Measurements from ENCODE around the gene PCYT1B.

Gene PCYT1B

DNA sequence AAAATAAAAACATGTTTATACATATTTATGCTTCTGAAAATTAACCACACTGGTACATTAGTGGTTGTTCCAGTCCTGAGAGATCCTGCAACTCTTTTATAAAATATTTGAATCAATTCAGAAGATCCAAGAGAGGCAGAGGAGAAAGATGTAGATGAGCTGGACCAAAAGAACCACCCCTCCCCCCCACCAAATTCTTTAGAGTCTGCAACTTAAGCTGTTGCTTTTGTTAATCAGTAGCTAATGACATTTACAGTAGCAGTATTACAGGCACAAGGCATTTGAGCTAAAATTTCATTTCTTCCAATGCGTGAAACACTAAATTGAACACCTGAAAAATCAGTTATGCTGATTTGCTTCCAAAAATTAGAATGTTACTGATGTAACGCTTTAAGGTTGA lies 120.5 kb downstream of the PCYT1B start:
- no peak for DNase-seq (ENCODE audit: low spot score)

DNA sequence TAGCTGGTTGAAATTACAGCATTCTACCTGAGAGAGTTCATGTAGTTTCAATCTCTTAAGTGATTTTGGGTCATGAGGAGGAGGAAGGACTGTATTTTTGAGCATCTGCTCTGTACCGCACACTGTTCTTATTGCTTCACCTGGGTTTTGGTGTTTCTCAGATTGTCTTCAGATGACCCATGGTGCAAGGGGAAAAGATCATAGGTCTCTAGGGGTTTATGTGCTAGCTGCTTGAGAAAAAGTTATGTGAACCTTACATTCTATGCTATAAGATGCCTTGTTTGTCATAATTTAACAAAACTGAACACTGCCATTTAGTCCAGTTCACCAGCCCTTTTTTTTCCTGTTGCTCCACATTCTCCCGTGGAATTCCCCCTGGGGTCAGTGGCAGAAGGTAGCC lies 121.7 kb downstream of the PCYT1B start:
- no peak for DNase-seq (ENCODE audit: low spot score)

GRCh38 chrX:24520472-24520871 lies 126.7 kb downstream of the PCYT1B start:
- no peak for DNase-seq (ENCODE audit: low spot score)

DNA sequence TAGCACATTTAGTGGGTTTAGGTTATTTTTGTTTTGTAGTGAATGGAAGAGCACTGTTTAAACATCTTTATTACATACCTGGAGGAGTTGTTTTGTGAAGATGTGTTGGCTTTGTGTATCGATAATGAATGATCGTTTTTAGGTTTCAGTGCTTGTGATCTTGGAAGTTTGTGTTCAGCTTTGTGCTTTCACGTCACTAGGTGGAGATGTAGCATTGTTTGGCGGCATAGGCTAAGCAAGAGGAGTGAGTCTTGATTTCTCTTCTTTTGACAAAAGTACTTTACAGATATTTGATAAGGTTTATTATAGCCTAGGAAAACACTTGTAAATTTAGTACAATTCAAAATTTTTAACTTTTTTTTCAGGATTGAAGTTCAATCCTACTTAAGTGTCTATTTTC lies 131.7 kb downstream of the PCYT1B start:
- DNase-seq (ENCODE audit: low spot score), result peak; percentile 1

- no peak for DNase-seq (ENCODE audit: low spot score)
Observed at GRCh38 chrX:24513416-24513815, 133.7 kb downstream of the PCYT1B start.

- no peak for DNase-seq (ENCODE audit: low spot score)
Observed at GRCh38 chrX:24508375-24508774, 138.8 kb downstream of the PCYT1B start.

Small RNA genes lying within 50 kb of the gene (small RNA-seq; reads per million reads assigned to genes)
- gene SNRPEP9, result 0 reads per million in 2 experiments
